GM21360 (cell line): ENCODE measurements around the gene ATP10A.

Experiments used
- ATAC-seq: cut with Tn5 transposase; IDR thresholded peaks from one replicate; pipeline ENCODE4 v1.9.1; 2021; ENCODE audit warnings: mild to moderate bottlenecking, moderate library complexity; ENCODE audit not compliant: unreplicated experiment

ATP10A gene

DNA sequence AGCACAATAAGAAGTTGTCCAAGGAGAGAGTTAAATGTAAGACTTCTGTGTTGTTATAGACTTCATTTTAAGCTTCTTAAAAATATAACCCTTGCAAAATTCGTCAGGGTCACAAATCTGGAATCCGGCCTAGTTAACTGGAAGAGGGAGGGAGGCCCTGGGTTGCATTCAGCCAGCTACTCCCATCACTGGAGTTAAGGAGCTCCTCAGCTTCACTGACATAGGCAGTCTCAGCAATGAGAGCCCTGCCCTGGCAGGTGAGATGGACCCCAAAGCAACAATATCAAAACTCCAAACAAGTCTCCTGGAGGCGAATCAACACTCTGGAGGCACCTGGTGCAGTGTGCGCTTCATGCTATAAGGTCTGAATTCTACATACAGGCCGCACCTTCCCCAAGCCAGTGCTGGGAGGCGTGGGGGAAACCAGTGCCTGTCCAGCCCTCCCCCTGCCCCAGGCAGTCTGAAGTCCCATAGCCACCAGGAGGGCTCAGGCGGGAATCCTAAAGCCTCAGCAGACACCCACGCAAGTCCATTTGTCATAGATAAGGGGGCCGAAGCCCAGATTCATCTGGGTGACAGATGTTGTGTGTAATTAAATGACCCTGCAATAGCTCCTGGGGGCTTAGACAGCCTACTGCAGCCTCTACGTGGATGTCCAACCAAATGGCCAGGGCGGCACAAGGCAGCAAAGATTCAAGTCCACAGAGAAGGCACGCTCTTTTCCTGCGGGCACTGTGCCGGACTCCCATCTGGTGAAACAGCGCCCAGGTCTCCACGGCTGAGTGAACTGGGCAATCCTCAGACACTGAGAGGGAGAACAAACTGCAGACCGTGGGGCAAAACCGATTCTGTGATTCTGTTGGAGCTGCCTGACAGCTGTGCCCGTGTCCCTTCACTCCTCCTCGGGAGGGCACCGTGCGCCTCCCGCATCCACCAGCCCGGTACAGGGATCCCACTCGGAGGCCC lies 64.9 kb downstream of the ATP10A start:
- ATAC-seq = no peak

- no peak for ATAC-seq
These were observed 65.6 kb downstream of the ATP10A start for GRCh38 chr15:25797511-25797935.

DNA sequence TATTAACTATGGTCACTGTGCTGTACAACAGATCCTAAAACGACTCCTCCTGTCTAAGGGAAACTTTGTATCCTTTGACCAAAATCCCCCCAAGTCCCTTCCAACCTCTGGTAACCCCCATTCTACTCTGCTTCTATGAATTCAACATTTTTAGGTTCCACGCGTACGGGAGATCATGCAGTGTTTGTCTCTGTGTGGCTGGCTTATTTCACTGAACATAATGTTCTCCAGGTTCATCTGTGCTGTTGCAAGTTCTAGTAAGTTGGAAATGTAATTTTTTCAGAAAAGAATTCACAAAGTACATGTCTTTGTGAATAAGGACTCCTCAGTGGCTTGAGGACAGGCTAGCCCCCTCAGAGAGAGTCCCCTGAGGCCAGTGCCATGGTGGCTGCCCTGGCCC lies 66.1 kb downstream of the ATP10A start:
- ATAC-seq = no peak

DNA sequence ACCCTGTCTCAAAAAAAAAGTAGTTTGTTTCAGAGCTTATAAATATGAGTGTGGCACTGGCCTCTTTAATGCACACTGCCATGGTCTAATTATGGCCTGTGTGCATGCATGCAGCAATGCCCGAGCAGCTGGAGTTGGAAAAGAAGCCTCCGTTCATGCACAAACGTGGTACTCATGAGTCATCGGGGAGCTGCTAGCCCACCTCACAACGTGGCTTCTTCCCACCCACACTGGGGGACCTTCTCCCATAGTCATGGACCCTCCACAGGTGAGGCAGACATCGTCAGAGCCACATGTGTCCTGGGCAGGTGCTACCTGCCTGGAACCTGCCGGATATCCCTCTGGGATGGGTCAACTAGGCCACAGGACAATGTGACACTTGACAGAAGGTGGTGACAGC lies 66.7 kb downstream of the ATP10A start:
- no peak for ATAC-seq

- no peak for ATAC-seq
These were observed 67.4 kb downstream of the ATP10A start for GRCh38 chr15:25795712-25796111.

DNA sequence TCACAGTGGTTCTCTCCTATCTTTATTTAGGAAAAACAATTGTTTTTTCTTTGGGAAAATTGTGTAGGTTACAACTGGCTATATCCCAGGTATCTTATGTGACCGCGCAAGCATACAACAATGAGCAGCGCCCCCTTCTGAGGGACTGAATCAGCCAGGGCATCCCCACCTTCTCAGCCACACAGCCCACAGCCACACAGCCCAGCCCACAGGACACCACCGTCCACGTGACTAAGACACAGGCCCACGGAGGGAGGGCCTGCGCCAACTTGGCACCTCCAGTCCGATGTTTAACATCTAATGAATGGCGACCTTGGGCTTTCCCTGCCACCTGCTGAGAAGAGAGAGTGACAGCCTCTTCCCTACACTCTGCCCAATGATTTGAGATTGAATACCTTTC lies 68.1 kb downstream of the ATP10A start:
- no peak for ATAC-seq

DNA sequence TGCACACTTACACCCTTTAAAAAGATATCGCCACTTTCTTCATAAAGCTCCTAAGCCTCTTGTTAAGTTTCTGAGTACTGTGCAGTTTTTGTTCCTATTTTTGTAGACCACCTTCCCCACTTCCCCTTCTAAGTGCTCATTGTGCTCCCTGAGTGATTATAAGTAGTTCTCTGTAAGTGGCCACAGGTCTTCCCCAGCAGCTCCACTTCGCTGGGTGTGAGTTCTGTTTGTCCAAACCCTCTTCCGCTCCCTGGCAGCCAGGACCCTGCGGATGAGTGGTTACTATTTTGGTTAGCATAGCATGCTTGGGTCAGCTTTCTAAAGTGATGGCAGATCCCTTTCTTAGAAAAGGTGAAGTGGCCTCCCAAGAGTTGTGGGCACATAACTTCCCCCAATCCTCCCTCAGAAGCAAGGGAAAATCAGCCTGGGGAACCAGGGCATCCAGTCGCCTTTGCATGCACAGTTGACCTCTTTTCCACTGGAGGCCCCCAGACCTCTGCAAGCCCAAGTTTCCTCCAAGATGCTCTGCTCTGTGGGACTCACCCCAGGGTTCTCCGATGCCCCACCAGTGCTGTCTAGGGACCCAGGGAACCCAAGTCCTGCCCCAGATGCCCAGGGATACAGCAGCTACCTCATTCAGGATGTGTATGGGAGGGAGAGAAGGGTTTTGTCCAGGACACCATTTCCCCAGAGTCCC lies 69.6 kb downstream of the ATP10A start:
- peak; percentile 80 for ATAC-seq

- ATAC-seq = no peak
These were observed 71.0 kb downstream of the ATP10A start for GRCh38 chr15:25792128-25792527.

DNA sequence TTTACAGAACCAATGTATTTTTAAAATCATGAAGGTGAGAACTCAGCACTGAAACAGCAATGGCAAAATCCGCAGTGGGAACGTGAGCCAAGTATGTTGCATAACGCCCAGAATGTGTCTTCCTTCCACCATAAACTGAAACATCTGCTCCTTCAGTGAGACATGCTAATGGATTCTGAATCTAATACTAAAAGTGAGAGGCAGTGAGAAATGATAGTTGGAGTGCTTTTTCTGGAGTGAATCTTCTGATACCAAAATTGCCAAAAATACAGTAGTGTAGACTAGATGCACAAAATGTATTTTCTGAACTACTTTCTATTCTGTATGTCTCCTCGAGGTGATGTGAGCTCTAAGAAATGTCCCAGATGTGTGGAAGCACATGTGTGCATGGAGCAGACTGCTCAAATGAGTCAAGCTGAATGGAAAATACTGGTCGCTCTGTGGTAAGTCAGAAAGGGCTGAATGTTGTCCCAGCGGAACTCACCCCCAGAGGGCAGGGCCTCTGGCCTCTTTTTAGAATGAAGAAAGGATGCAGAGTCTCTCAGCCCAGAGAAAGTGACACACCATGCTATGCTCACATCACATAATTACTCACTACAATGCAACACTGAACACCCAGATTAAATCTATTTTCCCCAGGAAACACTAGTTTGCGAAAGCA lies 73.0 kb downstream of the ATP10A start:
- ATAC-seq = no peak

GRCh38 chr15:25789616-25789999 lies 73.5 kb downstream of the ATP10A start:
- no peak for ATAC-seq

DNA sequence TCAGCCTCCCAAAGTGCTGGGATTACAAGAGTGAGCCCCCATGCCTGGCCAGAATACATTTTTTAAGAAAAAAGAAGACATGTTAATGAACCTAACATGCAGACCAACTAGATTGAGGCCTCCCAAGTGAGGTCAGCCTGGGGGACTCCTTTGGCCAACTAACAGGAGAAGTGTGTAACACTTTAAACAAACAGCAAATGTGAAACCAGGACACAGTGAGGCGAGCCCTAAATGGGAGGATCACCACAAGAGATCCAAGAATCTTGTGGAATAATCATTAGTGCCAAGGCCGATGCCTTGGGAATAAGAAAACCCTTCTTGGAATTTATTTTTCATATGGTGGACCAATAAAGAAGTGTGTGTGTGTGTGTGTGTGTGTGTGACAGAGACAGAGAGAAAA lies 73.9 kb downstream of the ATP10A start:
- ATAC-seq = no peak

DNA sequence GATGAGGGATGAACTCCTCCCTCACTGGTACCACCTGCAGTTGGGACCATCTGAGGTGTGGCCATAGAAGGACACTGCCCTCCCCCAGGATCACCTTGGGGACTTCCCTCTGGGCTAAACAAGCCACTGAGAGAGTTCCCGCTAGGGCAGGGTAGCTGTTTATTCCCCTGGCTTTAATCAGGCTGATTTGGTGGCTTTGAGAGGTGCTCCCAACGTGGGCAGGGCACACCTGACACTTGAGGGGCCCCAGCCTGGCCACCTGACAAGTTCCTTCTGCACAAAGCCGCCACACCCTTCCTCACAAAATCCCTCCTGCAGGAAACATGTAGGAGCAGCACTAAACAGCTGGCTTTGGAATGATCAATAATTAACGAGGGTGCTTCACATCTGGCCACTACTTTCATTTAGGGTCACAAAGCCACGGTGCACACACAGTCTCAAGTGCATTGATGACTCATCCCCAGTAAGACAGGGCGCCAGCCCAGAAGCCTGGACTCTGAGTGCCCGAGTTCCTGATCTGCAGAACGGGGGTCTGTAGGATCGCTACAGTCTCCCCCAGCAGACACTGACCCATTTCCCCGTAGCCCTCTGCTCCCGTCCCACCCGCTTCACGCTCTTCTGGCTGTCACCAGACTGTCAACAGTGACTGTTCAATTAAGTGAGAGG lies 75.1 kb downstream of the ATP10A start:
- ATAC-seq = no peak

GRCh38 chr15:25787381-25787780 lies 75.7 kb downstream of the ATP10A start:
- ATAC-seq = no peak

DNA sequence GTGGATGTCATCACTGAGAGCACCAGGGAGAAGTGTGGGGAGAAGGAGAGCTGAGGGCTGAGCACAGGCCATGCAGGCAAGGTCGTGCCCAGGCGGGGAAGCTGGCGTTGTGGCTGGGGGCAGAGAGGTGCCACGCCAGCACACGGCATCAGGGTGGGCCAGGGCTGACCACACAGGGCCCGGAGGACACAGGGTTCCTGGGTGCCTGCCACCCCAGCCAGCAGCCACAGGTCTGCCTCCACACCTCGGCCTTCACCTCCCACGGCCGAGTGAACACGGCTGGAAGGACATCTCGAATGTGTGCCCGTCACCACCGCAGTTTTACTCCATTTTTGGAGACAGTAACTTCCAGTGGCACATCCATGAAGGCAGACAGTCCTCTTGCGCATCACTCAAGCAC lies 77.1 kb downstream of the ATP10A start:
- ATAC-seq = no peak

DNA sequence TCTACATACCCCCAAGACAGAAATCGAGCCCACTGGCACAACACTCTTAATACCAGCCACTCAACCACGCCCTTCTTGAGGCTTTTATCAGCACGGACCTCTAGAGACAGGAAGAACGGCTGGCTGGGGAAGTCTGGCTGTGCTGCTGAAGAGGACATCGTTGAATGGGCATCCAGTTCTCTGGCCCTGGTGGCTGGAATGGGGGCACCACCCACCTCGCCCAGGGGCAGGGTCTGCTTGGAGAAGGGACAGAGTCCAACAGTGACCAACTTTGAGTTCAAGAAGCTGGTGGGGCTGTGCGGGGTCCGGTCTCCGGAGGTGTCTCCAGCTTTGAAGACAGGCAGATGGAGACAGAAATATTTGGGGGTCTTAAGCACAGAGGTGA lies 77.5 kb downstream of the ATP10A start:
- ATAC-seq = no peak

DNA sequence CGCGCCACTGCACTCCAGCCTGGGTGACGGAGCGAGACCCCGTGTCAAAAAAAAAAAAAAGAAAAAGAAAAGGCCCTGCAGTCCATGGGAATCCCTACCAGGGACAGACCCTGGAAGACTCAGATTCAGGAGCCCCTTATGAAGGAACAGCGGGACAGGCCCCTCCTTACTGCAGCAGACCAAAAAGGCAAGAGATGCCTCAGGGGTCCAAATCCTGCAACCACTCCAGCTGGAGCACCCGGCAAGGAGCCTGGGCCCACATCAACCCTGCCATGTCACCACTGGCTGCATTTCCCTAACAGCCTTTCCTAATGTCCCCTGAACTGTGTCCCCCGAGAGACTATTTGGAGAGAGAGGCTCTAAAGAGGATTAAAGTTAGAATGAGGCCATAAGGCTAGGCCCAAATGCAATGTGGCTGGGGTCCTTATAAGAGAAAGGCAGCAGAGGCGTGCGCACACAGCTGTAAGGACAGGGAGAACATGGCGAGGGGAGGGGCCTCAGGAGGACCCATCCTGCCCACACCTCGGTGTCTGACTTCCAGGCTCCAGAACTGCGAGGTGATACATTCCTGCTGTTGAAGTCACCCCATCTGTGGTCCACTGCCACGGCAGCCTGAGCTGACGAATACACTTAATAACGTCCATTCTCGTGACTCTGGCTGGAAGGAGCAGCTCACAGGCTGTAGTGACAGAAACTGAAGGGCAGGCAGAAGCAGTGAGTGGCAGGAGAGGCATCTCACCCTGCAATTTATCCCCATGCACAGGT lies 78.1 kb downstream of the ATP10A start:
- ATAC-seq = no peak

GRCh38 chr15:25783607-25784540 lies 79.3 kb downstream of the ATP10A start:
- no peak for ATAC-seq

- ATAC-seq = no peak
These were observed 80.0 kb downstream of the ATP10A start for GRCh38 chr15:25783134-25783533.
